GM19455 (cell line): Measurements from ENCODE around the gene PCED1B.
"Not testable (repeated sequence)": the region's sequence is repeated elsewhere in the genome, so short reads cannot be mapped to it uniquely, and the experiment has no call there.

Experiments
- ATAC-seq: cut with Tn5 transposase; IDR thresholded peaks from one replicate; pipeline ENCODE4 v1.9.1; 2021; ENCODE audit not compliant: unreplicated experiment

Gene PCED1B

DNA sequence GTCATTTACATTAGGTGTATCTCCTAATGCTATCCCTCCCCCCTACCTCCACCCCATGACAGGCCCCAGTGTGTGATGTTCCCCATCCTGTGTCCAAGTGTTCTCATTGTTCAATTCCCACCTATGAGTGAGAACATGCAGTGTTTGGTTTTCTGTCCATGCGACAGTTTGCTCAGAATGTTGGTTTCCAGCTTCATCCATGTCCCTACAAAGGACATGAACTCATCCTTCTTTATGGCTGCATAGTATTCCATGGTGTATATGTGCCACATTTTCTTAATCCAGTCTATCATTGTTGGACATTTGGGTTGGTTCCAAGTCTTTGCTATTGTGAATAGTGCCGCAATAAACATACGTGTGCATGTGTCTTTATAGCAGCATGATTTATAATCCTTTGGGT is 37.9 kb downstream of the PCED1B start:
- not testable (repeated sequence) for ATAC-seq

DNA sequence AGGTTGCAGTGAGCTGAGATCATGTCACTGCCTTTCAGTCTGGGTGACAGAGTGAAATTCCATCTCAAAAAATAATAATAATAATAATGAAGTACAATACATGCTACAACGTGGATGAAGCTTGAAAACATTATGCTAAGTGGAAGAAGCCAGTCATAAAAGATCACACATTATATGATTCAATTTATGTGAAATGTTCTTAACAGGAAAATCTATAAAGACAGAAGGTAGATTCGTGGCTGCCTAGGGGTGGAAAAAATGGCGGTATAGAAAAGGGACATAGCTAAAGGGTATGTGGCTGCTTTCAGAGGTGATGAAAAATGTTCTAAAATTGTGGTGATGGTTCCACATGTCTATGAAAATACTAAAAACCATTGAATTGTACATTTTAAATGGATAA is 41.3 kb downstream of the PCED1B start:
- no peak for ATAC-seq

DNA sequence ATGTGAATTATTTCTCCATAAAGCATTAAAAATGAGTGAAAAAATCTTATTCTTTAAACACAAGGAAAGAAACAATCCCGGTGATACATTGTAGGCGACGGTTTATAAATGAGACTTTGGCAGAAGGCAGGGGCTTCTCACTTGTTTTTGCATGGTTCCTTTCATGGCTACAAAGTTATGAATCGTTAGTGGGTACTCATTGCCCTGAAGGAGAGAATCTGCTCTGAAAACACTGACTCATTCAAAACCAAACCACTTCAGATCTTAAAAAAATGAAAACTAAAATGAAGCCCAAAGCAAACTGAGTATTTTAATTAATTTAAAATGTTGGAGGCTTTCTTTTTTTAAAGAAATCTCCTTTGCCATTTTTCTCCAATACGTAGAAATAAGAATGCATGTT is 41.7 kb downstream of the PCED1B start:
- ATAC-seq: no peak

DNA sequence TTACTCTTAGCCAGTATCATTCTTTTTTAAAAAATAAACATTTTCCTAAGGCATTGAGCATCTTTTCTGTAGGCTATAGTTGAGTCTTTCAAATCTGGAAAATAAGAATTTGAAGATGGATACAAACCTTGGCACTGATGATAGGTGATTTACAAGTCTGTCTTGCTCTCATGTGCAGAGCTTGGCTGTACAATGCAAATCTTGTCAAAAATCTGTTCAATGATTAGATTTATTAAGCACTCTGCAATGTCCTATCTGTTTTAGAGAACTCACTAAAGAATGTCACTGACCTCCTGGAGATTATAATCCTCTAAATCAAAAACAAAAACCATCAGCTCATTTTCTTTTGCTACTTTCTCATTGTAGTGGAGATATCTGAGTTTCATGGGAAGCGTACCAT is 43.2 kb downstream of the PCED1B start:
- no peak for ATAC-seq

DNA sequence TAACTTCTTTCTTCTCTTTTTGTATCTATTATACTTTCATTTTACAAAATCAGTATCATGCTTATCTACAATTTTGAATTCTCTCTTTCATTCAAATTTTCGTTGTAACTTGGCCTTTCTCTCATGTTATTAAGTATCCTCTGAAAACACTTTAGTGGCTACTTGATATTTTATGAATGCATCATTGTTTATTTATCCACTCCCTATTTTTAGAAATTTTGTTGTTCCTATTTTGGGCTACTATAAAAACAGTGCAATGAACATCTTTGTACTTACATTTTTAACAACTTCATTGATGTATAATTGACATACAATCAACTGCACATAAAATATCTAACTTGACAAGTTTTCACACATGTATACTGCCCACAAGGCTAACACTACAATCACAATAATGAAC is 44.3 kb downstream of the PCED1B start:
- ATAC-seq: no peak

DNA sequence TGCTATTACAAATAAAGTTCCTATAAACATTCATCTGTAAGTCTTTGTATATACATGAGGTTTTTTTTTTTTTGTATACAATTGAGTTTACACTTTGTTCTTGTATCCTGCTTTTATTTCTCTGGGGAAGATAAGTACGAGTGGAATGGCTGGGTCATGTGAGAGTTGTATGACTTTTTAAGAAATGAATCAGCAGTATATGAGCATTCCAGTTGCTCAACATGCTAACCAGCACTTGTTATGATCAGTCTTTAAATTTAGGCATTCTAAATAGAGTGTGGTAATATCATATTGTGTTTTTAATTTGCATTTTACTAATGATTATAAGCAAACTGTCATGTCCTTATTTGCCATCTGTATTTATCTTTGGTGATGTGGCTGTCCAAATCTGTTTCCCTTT is 45.0 kb downstream of the PCED1B start:
- ATAC-seq: no peak

DNA sequence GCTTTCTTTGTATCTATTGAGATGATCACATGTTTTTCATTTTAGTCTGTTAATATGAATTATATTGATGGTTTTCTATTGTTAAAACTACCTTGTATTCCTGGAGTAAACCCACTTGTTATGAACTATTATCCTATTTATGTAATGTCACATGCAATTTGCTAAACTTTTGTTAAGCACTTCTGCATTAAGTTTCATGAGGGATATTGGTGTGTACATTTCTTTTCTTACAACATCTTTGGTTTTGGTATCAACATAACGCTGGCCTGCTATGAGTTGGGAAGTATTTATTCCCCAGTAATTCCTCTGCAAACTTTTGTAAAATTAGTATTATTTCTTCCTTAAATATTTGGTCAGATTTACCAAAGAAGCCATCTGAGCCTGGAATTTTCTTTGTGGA is 46.8 kb downstream of the PCED1B start:
- no peak for ATAC-seq

DNA sequence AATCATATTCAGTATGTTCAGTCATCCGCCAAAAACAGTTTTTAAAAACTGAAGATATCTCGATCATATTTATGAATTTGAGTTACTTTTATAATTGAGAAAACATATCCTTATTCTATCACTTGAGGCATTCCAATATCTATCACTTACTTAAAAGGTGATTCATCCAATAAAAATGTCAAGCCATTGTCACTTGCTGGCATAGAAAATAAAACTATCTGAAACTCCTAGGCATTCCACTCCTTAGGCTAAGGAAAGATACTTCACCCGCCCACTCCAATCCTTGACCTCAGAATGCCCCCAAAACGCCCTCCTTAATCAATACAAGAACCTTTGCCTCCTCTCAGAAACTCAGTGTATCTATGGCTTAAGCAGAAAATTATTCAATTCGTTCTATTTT is 51.6 kb downstream of the PCED1B start:
- ATAC-seq: no peak

DNA sequence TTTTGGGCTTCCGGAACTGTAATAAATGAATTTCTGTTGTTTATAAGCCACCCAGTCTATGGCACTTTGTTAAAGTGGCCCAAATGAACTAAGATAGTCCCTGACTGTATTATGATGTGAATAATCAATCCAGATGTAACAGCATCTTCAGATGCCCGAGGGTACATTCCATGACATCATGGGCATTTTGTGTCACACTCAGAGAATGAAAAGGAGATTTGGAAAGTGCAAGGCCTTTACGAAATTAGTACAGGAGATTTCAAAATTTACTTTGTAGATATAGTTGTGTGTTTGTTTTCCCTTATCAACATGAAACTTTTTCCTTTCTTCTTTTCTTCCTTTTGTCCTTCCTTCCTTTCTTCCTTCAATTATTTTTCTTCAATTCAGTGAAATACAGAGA is 54.6 kb downstream of the PCED1B start:
- no peak for ATAC-seq

DNA sequence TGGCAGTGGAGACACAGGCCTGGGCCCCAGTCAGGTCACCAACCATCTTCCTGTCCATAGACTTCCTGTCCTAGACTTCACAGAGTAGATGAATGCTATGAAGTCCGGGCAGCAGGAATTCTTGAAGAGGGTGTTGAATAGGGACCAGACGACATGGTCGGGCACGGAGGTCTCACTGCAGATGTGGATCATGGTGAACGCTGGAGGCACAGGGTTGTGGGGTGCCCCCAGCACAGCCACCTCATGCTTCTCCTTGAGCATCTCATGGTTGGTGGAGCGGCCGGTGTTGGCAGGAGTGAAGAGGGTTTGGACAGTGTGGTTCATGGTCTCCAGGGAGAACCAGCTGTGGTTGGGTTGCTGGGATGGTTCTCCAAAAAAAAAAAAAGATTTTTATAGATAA is 56.2 kb downstream of the PCED1B start:
- ATAC-seq: no peak

DNA sequence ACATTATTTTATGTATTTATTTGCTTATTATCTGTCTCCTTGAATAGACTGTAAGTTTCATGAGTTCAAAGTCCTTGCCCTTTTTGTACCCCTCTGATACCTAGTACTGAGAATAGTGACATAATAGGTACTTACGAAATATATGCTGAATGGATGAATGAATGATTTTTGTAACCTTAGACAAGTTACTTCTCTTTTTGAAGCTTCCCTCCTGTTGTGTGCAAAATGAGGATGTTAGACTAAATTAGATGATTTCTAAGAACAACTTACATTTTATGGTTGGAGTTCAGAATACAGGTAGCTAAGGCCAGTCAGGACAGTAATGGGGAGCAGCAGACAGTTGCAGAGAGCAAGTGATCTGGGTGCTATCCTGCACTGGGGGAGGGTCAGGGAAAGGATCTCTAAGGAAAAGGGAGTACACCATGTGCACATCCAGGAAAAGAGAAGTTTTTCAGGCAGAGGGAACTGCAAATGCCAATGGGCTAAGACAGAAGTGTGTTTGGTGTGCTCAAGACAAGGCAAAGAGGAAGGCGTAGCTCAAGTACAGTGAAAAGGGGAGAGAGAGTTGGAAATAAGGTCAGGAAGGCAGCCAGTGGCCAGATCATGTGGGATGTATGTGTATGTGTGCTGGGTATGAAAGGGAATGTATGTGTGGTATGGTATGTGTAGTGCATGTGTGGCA is 59.7 kb downstream of the PCED1B start:
- no peak for ATAC-seq

DNA sequence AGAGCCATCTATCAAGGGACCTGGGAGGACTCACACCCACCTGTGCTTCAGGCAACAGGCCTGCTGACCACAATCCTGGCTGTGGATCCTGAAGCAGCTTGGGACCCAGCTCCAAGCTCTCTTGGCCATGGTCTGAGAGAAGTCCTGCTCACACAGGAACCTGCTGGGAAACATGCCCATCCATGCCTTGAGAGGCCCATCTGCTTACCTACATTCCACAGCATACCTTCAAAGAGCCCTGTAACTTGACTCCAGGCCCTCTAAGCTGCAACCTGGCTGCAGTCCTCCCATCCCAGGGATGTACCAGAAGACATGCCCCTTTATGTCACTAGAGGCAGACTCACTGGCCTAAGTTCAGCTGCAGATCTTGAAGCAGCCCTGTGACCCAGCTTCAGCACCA is 62.0 kb downstream of the PCED1B start:
- no peak for ATAC-seq

DNA sequence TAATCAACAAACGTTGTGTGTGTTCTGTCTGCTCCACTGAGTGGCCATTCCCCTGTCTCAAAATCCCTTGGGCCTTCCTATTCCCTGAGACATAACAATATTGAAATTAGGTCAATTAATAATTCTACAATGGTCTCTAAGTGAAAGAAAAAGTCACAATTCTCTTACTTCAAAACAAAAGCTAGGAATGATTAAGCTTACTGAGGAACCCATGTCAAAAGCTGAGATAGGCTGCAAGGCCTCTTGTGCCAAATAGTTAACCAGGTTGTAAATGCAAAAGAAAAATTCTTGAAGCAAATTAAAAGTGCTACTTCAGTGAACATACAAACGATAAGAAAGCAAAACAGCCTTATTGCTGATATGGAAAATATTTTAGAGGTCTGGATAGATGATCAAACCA is 65.3 kb downstream of the PCED1B start:
- ATAC-seq: no peak

DNA sequence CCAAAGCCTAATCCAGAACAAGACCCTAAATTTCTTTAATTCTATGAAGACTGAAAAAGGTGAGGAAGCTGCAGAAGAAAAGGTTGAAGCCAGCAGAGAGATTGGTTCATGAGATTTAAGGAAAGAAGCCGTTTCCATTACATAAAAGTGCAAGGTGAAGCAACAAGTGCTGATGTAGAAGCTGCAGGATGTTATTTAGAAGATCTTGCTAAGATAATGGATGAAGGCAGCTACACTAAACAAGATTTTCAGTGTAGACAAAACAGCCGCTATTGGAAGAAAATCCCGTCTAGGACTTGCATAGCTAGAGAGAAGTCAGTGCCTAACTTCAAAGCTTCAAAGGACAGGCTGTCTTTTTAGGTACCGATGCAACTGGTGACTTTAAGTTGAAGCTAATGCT is 65.8 kb downstream of the PCED1B start:
- no peak for ATAC-seq

DNA sequence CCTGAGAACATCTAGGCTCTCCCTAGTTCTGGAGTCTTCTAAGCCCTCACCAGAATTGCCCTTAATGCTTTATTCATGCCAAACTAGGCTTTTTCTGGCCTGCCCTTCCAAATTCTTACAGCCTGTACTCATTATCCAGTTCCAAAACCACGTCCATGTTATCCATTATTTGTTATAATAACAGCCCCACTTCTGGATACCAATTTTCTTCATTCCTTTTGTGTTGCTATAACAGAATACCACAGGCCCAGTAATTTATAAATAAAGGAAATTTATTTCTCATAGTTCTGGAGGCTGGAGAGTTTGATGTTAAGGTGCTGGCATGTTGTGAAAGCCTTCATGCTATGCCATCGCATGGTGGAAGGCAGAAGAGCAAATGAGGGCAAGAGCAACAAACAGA is 68.3 kb downstream of the PCED1B start:
- no peak for ATAC-seq

DNA sequence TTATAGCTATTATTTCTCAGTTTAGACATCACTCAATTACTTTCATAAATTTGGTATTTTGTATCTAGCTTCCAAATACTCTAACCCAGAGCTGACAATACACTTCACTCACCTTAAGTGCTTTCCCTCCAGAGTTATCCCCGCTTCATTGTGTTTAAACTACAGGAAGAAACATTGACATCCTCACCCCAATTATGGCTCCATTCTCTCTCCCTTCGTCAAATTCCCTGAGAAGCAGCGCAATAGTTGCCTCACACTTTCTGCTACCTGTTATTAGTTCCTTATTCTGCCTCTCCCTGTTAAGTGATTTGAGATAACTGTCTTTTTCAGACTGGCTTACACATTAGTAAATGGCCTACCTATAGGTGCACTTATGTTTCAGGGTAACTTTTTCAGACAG is 69.7 kb downstream of the PCED1B start:
- ATAC-seq: no peak

DNA sequence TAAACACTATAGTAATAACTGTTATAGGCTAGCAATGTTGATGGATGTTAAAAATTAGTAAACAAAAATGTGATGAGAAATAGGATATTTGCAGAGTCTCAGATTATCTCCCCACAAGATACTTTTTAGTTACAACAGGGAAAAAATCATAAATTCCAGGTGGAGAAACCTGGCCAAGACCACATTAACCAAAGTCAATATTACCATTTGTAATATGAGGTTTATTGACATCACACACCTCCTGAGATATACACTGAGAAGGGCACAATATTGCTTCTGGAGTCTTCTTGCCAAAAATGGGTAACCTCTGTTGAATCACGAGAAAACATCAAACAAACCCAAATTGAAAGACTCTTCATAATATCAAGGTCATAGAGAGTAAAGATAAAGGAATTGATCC is 72.7 kb downstream of the PCED1B start:
- ATAC-seq: no peak

DNA sequence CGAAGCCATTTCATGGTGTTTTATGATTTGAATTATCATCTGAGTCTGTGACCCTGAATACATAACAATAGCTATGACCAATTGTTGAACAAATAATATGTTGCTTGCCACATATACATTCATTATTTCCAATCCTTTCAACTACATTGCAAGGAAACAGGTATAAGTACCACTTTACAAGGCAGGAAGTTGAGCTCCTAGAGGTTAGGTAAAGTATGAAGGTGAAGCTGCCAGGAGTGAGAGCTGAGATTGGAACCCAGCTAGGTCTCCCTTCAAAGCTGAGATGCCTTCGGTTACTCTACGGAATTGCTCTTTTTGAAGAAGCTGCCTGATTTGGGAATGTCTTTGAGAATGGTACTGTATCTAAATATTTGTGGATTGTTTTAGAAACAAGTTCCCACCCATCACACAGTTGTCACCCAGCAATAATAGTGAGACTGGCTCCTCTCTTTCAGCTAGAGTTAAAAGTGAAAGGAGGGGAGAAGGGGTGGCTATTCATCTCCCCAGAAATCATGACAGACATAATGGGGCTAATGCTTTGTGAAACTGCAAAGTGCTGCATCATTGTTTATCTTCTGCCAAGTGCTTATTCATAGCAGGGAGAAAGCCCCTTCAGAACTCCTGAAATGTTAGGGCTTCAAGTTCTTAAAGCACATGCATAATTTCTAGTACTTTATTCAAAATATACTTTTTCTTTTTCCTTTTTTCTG is 76.2 kb downstream of the PCED1B start:
- ATAC-seq: no peak

DNA sequence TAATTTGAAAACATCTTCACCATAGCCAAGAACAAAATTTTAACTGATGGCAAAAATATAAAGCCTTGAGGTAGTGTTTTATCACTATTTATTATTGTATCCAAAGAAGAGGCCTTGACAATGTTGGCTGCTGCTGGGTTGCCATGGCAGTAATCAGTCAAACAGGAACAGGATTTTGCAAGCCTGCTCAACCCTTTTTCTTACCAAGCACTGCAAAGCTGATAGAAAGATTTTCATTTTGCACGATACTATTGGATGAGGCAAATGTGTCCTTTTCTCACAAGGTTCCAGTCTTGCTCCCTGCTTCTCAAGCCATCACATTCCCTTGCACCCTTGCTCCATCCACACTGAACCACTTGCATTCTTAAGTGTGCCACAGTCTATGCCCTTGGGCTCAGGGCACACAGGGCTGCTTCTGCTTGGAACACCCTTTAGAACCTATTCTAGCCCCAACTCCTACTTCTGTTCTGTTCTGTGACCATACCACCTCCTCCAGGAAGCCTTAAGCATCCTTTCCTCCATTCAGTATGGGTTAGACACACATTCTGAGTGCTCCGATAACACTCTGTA is 76.8 kb downstream of the PCED1B start:
- no peak for ATAC-seq

DNA sequence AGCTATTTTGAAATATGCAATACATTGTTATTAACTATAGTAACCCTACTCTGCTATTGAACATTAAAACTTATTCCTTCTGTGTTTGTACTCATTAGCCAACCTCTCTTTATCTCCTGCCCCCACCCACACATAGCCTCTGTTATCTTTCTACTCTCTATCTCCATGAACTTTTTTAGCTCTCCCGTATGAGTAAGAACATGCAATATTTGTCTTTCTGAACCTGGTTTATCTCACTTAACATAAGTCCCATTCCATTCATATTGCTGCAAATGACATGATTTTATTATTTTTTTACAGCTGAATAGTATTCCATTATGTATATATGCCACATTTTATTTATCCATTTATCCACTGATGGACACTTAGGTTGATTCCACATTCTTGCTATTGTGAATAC is 79.4 kb downstream of the PCED1B start:
- no peak for ATAC-seq

DNA sequence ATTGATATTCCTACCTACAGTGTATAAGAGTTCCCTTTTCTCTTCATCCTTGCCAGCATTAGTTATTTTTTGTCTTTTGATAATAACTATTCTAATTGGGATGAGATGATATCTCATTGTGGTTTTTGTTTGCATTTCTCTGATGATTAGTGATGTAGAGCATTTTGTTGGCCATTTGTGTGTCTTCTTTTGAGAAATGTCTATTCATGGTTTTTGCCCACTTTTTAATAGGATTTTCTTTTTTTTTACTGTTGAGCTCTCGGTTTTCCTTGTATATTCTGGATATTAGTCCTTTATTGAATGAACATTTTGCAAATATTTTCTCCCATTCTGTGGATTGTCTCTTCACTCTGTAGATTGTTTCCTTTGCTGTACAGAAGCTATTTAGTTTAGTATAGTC is 79.9 kb downstream of the PCED1B start:
- no peak for ATAC-seq

DNA sequence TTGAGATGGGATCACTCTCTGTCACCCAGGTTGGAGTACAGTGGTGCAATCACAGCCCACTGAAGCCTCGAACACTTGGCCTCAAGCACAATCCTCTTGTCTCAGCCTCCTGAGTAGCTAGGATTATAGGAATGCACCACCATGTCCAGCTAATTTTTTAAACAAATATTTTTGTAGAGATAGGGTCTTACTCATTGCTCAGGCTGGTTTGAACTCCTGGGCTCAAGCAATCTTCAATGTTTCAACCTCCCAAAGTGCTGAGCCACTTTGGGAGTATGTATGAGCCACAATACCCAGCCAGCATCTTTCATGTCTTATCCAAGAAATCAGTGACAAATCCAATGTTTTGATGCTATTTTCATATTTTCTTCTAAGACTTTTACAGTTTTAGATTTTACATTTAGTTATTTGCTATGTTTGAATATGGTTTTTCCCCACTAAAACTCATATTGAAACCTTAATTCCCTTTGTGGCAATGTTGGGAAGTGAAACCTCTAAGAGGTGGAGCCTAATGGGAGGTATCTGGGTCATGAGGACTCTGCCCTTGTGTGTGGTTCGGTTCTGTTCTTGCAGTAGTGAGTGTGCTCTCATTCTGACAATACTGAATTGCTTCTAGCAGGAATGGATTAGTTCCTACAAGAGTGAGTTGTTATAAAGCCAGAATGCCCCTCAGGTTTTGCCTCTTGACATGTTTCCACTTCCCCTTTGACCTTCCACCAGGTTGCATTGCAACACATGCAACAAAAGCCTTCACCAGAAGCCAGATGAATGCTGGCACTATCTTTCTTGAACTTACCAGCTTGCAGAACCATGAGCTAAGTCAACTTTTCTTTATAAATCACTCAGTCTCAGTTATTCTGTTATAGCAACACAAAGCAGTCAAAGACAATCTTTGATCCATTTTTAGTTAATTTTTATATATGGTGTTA is 81.2 kb downstream of the PCED1B start:
- ATAC-seq: no peak
